Activated CD4-positive, alpha-beta T cell treated with anti-CD3 and anti-CD28 coated beads, Interleukin-2, Interleukin-4, amounts not matched to agents 100 ng/mL and 50 ng/mL, durations not matched to agents 16 hours and 8 hours (primary cell): ENCODE results near the gene PFAS.
"Not testable (repeated sequence)": the region's sequence is repeated elsewhere in the genome, so short reads cannot be mapped to it uniquely, and the experiment has no call there.

Experiments used
- DNase-seq: peaks from one replicate; pipeline ENCODE4 v3.0.0-alpha.2; 2020; ENCODE audit warnings: low spot score

PFAS gene

GRCh38 chr17:8248751-8249607 is at the start of gene PFAS:
Gene PFAS (plus strand): TSS chr17:8249289. CDS start chr17:8253938, 4,649 bp downstream.
- DNase-seq, result peak; percentile 97

GRCh38 chr17:8204761-8205555 is 44.1 kb upstream of the PFAS start:
- no peak for DNase-seq

- DNase-seq, result no peak
Measured at GRCh38 chr17:8206536-8206935, 42.6 kb upstream of the PFAS start.

- peak; percentile 97 for DNase-seq
Measured at GRCh38 chr17:8209907-8210760, 39.0 kb upstream of the PFAS start, which contains the start of gene AURKB. Gene AURKB (minus strand): TSS chr17:8210575. CDS start chr17:8210224, 351 bp downstream.

GRCh38 chr17:8210761-8211458 is 38.2 kb upstream of the PFAS start:
- DNase-seq, result no peak

- DNase-seq, result no peak
Measured at GRCh38 chr17:8212312-8213180, 36.5 kb upstream of the PFAS start.

- DNase-seq, result not testable (repeated sequence)
Measured at GRCh38 chr17:8214000-8214399, 35.1 kb upstream of the PFAS start.

- DNase-seq, result peak; percentile 95
Measured at GRCh38 chr17:8220783-8221662, 28.1 kb upstream of the PFAS start.

GRCh38 chr17:8221663-8222379 is 27.3 kb upstream of the PFAS start:
- peak; percentile 92 for DNase-seq

GRCh38 chr17:8222380-8222629 is 26.8 kb upstream of the PFAS start:
- no peak for DNase-seq

GRCh38 chr17:8222630-8223355 is 26.3 kb upstream of the PFAS start:
- peak; percentile 92 for DNase-seq

- peak; percentile 59 for DNase-seq
Measured at GRCh38 chr17:8223356-8224126, 25.5 kb upstream of the PFAS start.

- no peak for DNase-seq
Measured at GRCh38 chr17:8224891-8225812, 23.9 kb upstream of the PFAS start.

- DNase-seq, result peak; percentile 91
Measured at GRCh38 chr17:8225813-8226535, 23.1 kb upstream of the PFAS start.

GRCh38 chr17:8226536-8227237 is 22.4 kb upstream of the PFAS start:
- DNase-seq, result peak; percentile 79
